HL-60 (cell line): ENCODE results near the gene MACF1.

ENCODE experiments used
- CTCF ChIP-seq: IDR thresholded peaks from one replicate; pipeline ENCODE4 v1.5.1; 2011; ENCODE audit warnings: low read length, control low read depth, inconsistent platforms; ENCODE audit not compliant: insufficient read depth
- GABPA ChIP-seq: IDR thresholded peaks from 2 replicates; pipeline ENCODE4 v1.6.1; 2012; ENCODE audit warnings: low read depth
- POLR2AphosphoS5 ChIP-seq: IDR thresholded peaks from 2 replicates; pipeline ENCODE4 v1.6.1; 2012; ENCODE audit warnings: low read depth
- REST ChIP-seq: IDR thresholded peaks from 2 replicates; pipeline ENCODE4 v1.6.1; 2012; ENCODE audit warnings: low read depth; ENCODE audit not compliant: insufficient replicate concordance

- TF ChIP-seq CTCF = no peak
- no peak for TF ChIP-seq GABPA
- TF ChIP-seq POLR2AphosphoS5 = no peak
- no peak for TF ChIP-seq REST
Observed at GRCh38 chr1:39488793-39489566, 284.5 kb downstream of the MACF1 start.
